CD4-positive, alpha-beta T cell treated with Interleukin-2 at 100 ng/mL for 4 hours (primary cell): ENCODE results near the gene BCL6B.

Experiments used
- DNase-seq: peaks from one replicate; pipeline ENCODE4 v3.0.0-alpha.2; 2020; ENCODE audit warnings: low spot score

The BCL6B gene

GRCh38 chr17:7007143-7007542 is 15.7 kb upstream of the BCL6B start:
- no peak for DNase-seq

- no peak for DNase-seq
Observed at GRCh38 chr17:7010523-7010922, 12.3 kb upstream of the BCL6B start.

- DNase-seq: no peak
Observed at GRCh38 chr17:7011415-7011814, 11.4 kb upstream of the BCL6B start.

GRCh38 chr17:7011942-7012254 is 11.0 kb upstream of the BCL6B start:
- DNase-seq: no peak

- DNase-seq: peak; percentile 98
Observed at GRCh38 chr17:7014261-7014994, 8.4 kb upstream of the BCL6B start.

- DNase-seq: peak; percentile 92
Observed at GRCh38 chr17:7014995-7015958, 7.6 kb upstream of the BCL6B start.

GRCh38 chr17:7016418-7016817 is 6.4 kb upstream of the BCL6B start:
- DNase-seq: peak; percentile 42

- no peak for DNase-seq
Observed at GRCh38 chr17:7016886-7017826, 5.7 kb upstream of the BCL6B start.

GRCh38 chr17:7017827-7018200 is 5.0 kb upstream of the BCL6B start:
- DNase-seq: no peak

- DNase-seq: no peak
Observed at GRCh38 chr17:7018331-7018964, 4.4 kb upstream of the BCL6B start.

- no peak for DNase-seq
Observed at GRCh38 chr17:7019367-7019766, 3.5 kb upstream of the BCL6B start.

- no peak for DNase-seq
Observed at GRCh38 chr17:7019839-7020519, 2.9 kb upstream of the BCL6B start.

- no peak for DNase-seq
Observed at GRCh38 chr17:7020894-7021664, 1.8 kb upstream of the BCL6B start.

GRCh38 chr17:7021993-7022778 is 664 bp upstream of the BCL6B start:
- peak; percentile 81 for DNase-seq

- DNase-seq: peak; percentile 96
Observed at GRCh38 chr17:7023576-7024401, 939 bp downstream of the BCL6B start.

- DNase-seq: no peak
Observed at GRCh38 chr17:7024402-7024785, 1.5 kb downstream of the BCL6B start.

- no peak for DNase-seq
Observed at GRCh38 chr17:7025245-7025644, 2.4 kb downstream of the BCL6B start.

- DNase-seq: no peak
Observed at GRCh38 chr17:7026471-7027115, 3.7 kb downstream of the BCL6B start.
